H9 (cell line): ENCODE results near the gene PGGHG. TPM values are rescaled to one million over a fixed set of nuclear protein-coding genes. Genes with fewer than 3 reads are reported as not detected.
A peak's percentile ranks its signal among the peaks of the same experiment; 100 is the strongest.

Source experiments
- DNase-seq: peaks from one replicate; pipeline ENCODE4 v3.0.0-alpha.2; 2017
- H2AFZ ChIP-seq: one replicate; pipeline ENCODE4 v1.6.1; 2013; ENCODE audit warnings: mild to moderate bottlenecking, low read length, control low read depth, moderate library complexity
- H2AK5ac ChIP-seq: 2 replicates; pipeline ENCODE4 v1.6.1; 2013; ENCODE audit warnings: low read length, control low read depth, mixed read lengths; ENCODE audit not compliant: insufficient read length
- H2BK120ac ChIP-seq: one replicate; pipeline ENCODE4 v1.6.1; 2013; ENCODE audit warnings: low read depth, mild to moderate bottlenecking, low read length, control low read depth, inconsistent platforms; ENCODE audit not compliant: poor library complexity, severe bottlenecking
- H2BK12ac ChIP-seq: 2 replicates; pipeline ENCODE4 v1.6.1; 2013; ENCODE audit warnings: low read length, control low read depth, mixed read lengths, low read depth; ENCODE audit not compliant: insufficient read length
- H2BK15ac ChIP-seq: 2 replicates; pipeline ENCODE4 v1.6.1; 2013; ENCODE audit warnings: low read depth, low read length, control low read depth
- H2BK20ac ChIP-seq: one replicate; pipeline ENCODE4 v1.6.1; 2013; ENCODE audit warnings: low read depth, mild to moderate bottlenecking, low read length, control low read depth, inconsistent platforms; ENCODE audit not compliant: poor library complexity, severe bottlenecking
- H2BK5ac ChIP-seq: 2 replicates; pipeline ENCODE4 v1.6.1; 2013; ENCODE audit warnings: low read length, control low read depth, mixed read lengths; ENCODE audit not compliant: insufficient read length
- H3K14ac ChIP-seq: 2 replicates; pipeline ENCODE4 v1.6.1; 2013; ENCODE audit warnings: low read length, control low read depth; ENCODE audit not compliant: insufficient read depth
- H3K18ac ChIP-seq: 2 replicates; pipeline ENCODE4 v1.6.1; 2013; ENCODE audit warnings: low read depth, mild to moderate bottlenecking, mixed read lengths, low read length, control low read depth; ENCODE audit not compliant: insufficient read length
- H3K23ac ChIP-seq: 2 replicates; pipeline ENCODE4 v1.6.1; 2013; ENCODE audit warnings: low read length, control low read depth, mixed read lengths, low read depth; ENCODE audit not compliant: insufficient read length
- H3K23me2 ChIP-seq: 2 replicates; pipeline ENCODE4 v1.6.1; 2013; ENCODE audit warnings: low read depth, mild to moderate bottlenecking, mixed read lengths, low read length, control low read depth; ENCODE audit not compliant: insufficient read length, poor library complexity, severe bottlenecking
- H3K27ac ChIP-seq: 2 replicates; pipeline ENCODE4 v1.5.1; 2013; ENCODE audit warnings: low read length, control low read depth, mixed read lengths, low read depth; ENCODE audit not compliant: insufficient read length
- H3K27me3 ChIP-seq: 2 replicates; pipeline ENCODE4 v1.6.1; 2013; ENCODE audit warnings: low read length, control low read depth, inconsistent platforms; ENCODE audit not compliant: insufficient read depth
- H3K4ac ChIP-seq: 2 replicates; pipeline ENCODE4 v1.6.1; 2013; ENCODE audit warnings: low read depth, mild to moderate bottlenecking, control low read depth, inconsistent platforms, low read length, moderate library complexity
- H3K4me1 ChIP-seq: 2 replicates; pipeline ENCODE4 v1.6.1; 2013; ENCODE audit warnings: low read length, control low read depth, inconsistent platforms; ENCODE audit not compliant: insufficient read depth
- H3K4me2 ChIP-seq: 2 replicates; pipeline ENCODE4 v1.6.1; 2013; ENCODE audit warnings: low read length, control low read depth, mixed read lengths; ENCODE audit not compliant: insufficient read length, insufficient read depth
- H3K56ac ChIP-seq: 2 replicates; pipeline ENCODE4 v1.6.1; 2013; ENCODE audit warnings: low read depth, mild to moderate bottlenecking, mixed read lengths, low read length, control low read depth; ENCODE audit not compliant: insufficient read length
- H3K79me1 ChIP-seq: 2 replicates; pipeline ENCODE4 v1.6.1; 2013; ENCODE audit warnings: low read depth, mild to moderate bottlenecking, moderate library complexity, low read length, control low read depth, inconsistent platforms; ENCODE audit not compliant: insufficient read depth, poor library complexity, severe bottlenecking
- H3K79me2 ChIP-seq: 2 replicates; pipeline ENCODE4 v1.6.1; 2013; ENCODE audit warnings: low read length, control low read depth, inconsistent platforms; ENCODE audit not compliant: insufficient read depth
- H3K9ac ChIP-seq: 2 replicates; pipeline ENCODE4 v1.6.1; 2013; ENCODE audit warnings: low read length, control low read depth, mixed read lengths; ENCODE audit not compliant: insufficient read length; ENCODE audit errors: extremely low read depth
- H3K9me3 ChIP-seq: one replicate; pipeline ENCODE4 v1.6.1; 2013; ENCODE audit warnings: low read depth, low read length, inconsistent platforms; ENCODE audit not compliant: control insufficient read depth
- H3T11ph ChIP-seq: one replicate; pipeline ENCODE4 v1.6.1; 2013; ENCODE audit warnings: mild to moderate bottlenecking, low read length, control low read depth, inconsistent platforms
- H4K20me1 ChIP-seq: one replicate; pipeline ENCODE4 v1.6.1; 2013; ENCODE audit not compliant: control insufficient read depth, insufficient read length, insufficient read depth
- H4K5ac ChIP-seq: 2 replicates; pipeline ENCODE4 v1.6.1; 2013; ENCODE audit warnings: low read depth, mild to moderate bottlenecking, mixed read lengths, low read length, control low read depth; ENCODE audit not compliant: insufficient read length
- H4K8ac ChIP-seq: replicated peaks from 2 replicates; pipeline ENCODE4 v1.6.1; 2013; ENCODE audit warnings: low read length, control low read depth, mixed read lengths, low read depth; ENCODE audit not compliant: insufficient read length
- H4K91ac ChIP-seq: 2 replicates; pipeline ENCODE4 v1.6.1; 2013; ENCODE audit warnings: low read depth, mild to moderate bottlenecking, moderate library complexity, mixed read lengths, low read length, control low read depth; ENCODE audit not compliant: insufficient read length
- H3K27ac Mint-ChIP-seq, 3 experiments: 2 replicates in 2 of 3; 3 replicates in 1 of 3; pipeline ENCODE4 v1.8.0; 2020 to 2021; ENCODE audit warnings: mixed read lengths in 3 of 3, mild to moderate bottlenecking in 1 of 3, moderate library complexity in 1 of 3
- H3K27me3 Mint-ChIP-seq: 2 replicates; pipeline ENCODE4 v1.8.0; 2021; ENCODE audit warnings: low read depth, mild to moderate bottlenecking, moderate library complexity, mixed read lengths
- H3K36me3 Mint-ChIP-seq, 3 experiments: 2 replicates in 2 of 3; 3 replicates in 1 of 3; pipeline ENCODE4 v1.8.0; 2020 to 2021; ENCODE audit warnings: low read depth in 3 of 3, mixed read lengths in 3 of 3; ENCODE audit not compliant: insufficient read depth in 1 of 3
- H3K4me1 Mint-ChIP-seq, 2 experiments: 2 replicates each; pipeline ENCODE4 v1.8.0; 2020; ENCODE audit warnings: mixed read lengths in 2 of 2
- H3K4me3 Mint-ChIP-seq, 2 experiments: 2 replicates in 1 of 2; 3 replicates in 1 of 2; pipeline ENCODE4 v1.8.0; 2020 to 2021; ENCODE audit warnings: mild to moderate bottlenecking in 2 of 2, mixed read lengths in 2 of 2, moderate library complexity in 1 of 2
- H3K9me3 Mint-ChIP-seq, 2 experiments: 2 replicates in 1 of 2; 3 replicates in 1 of 2; pipeline ENCODE4 v1.8.0; 2020; ENCODE audit warnings: mild to moderate bottlenecking in 2 of 2, mixed read lengths in 2 of 2, moderate library complexity in 1 of 2
- CTCF ChIP-seq: fragments of 200-600 bp; sonication (generic); conservative IDR thresholded peaks from 3 replicates; pipeline ENCODE4 v1.8.0; 2021; ENCODE audit warnings: antibody characterized with exemption, mild to moderate bottlenecking
- WGBS: extraction: QIAGEN DNeasy Blood & Tissue Kit; methylation state at CpG from one replicate; pipeline ENCODE4 v1.1.7; 2013; ENCODE audit warnings: missing lambda C conversion rate, low lambda C conversion rate, mixed read lengths; ENCODE audit not compliant: insufficient read length; ENCODE audit errors: extremely low coverage; 5-methylcytosine and 5-hydroxymethylcytosine counted together
- total RNA-seq: library from RNA; stranded (reverse); gene quantifications from 2 replicates; pipeline ENCODE4 v1.2.1, GENCODE V29; 2021

PGGHG gene
- total RNA-seq, 1 experiment from 2014 or later: 58.3 TPM

- Histone ChIP-seq H3K9me3 (no peaks in the 10 kb centered on the region), H3K23ac (no peak overlapping the region), H3K79me2 (no peaks in the 10 kb centered on the region), H3K4me2 (peak overlapping the region; percentile 5), H3K18ac (no peak overlapping the region), H2BK15ac (no peak overlapping the region), H3K27me3 (peaks cover 7% of the 10 kb centered on the region; the same call in 1 of the 2 replicates), H4K20me1 (no peaks in the 10 kb centered on the region), H2AFZ (no peak overlapping the region), H4K8ac (no peak overlapping the region), H3K14ac (no peak overlapping the region), H3T11ph (no peak overlapping the region), H3K27ac (no peak overlapping the region), H3K79me1 (no peaks in the 10 kb centered on the region), H3K9ac (no peak overlapping the region), H2AK5ac (no peak overlapping the region), H3K4me1 (no peaks in the 10 kb centered on the region), H2BK12ac (no peak overlapping the region), H3K23me2 (peaks cover 9% of the 10 kb centered on the region), H3K4ac (no peak overlapping the region), H2BK5ac (no peak overlapping the region), H2BK120ac (no peak overlapping the region), H4K5ac (no peak overlapping the region), H3K56ac (no peak overlapping the region), H2BK20ac (no peak overlapping the region), H4K91ac (no peak overlapping the region)
- H3K4me3 Mint-ChIP-seq: peak overlapping the region; percentile 63 to 83
- no peaks in the 10 kb centered on the region for H3K9me3 Mint-ChIP-seq
- H3K36me3 Mint-ChIP-seq: peaks cover 15 to 31% (median 21%) of the 10 kb centered on the region in 3 experiments
- H3K27ac Mint-ChIP-seq: peak overlapping the region in 1 of 3 experiments; percentile 87; a peak in 1 of 7 replicates
- peaks cover 25 to 34% of the 10 kb centered on the region in 2 experiments for H3K4me1 Mint-ChIP-seq
- peaks cover 13% of the 10 kb centered on the region for H3K27me3 Mint-ChIP-seq
- TF ChIP-seq CTCF: no peak
- no CpG with 5 or more reads among the region's 14 CpGs for WGBS
- peak; percentile 27 for DNase-seq
These were observed 429 bp downstream of the PGGHG start for GRCh38 chr11:289398-289711.
